DMS 273 (cell line): ENCODE measurements around the gene LRIG2.
"Not testable (repeated sequence)": the region's sequence is repeated elsewhere in the genome, so short reads cannot be mapped to it uniquely, and the experiment has no call there.

ENCODE experiments used
- DNase-seq: peaks from one replicate; lab custom pipeline; 2025; ENCODE audit not compliant: unreplicated experiment; lab: John Stamatoyannopoulos, UW

LRIG2 gene

GRCh38 chr1:113158743-113159142 is 85.7 kb downstream of the LRIG2 start:
- not testable (repeated sequence) for DNase-seq

GRCh38 chr1:113166473-113166872 is 93.5 kb downstream of the LRIG2 start:
- DNase-seq: no peak

GRCh38 chr1:113168946-113169345 is 95.9 kb downstream of the LRIG2 start:
- DNase-seq: no peak

- DNase-seq: no peak
Measured at GRCh38 chr1:113169591-113169990, 96.6 kb downstream of the LRIG2 start.

GRCh38 chr1:113170519-113170918 is 97.5 kb downstream of the LRIG2 start:
- no peak for DNase-seq

- DNase-seq: no peak
Measured at GRCh38 chr1:113178106-113178505, 105.1 kb downstream of the LRIG2 start.

GRCh38 chr1:113178522-113178921 is 105.5 kb downstream of the LRIG2 start:
- no peak for DNase-seq
